GM19452 (cell line): Measurements from ENCODE around the gene PCDHA3.
"Not testable (repeated sequence)": the region's sequence is repeated elsewhere in the genome, so short reads cannot be mapped to it uniquely, and the experiment has no call there.

Experiments used
- ATAC-seq: cut with Tn5 transposase; IDR thresholded peaks from one replicate; pipeline ENCODE4 v1.9.1; 2021; ENCODE audit not compliant: unreplicated experiment

The PCDHA3 gene

DNA sequence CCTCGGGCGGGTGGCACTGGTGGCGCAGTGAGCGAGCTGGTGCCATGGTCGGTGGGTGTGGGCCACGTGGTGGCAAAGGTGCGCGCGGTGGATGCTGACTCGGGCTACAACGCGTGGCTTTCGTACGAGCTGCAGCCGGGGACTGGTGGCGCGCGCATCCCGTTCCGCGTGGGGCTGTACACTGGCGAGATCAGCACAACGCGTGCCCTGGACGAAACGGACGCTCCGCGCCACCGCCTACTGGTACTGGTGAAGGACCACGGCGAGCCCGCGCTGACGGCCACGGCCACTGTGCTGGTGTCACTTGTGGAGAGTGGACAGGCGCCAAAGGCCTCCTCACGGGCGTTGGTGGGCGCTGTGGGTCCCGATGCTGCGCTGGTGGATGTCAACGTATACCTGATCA lies 8.0 kb downstream of the PCDHA3 start:
- no peak for ATAC-seq

DNA sequence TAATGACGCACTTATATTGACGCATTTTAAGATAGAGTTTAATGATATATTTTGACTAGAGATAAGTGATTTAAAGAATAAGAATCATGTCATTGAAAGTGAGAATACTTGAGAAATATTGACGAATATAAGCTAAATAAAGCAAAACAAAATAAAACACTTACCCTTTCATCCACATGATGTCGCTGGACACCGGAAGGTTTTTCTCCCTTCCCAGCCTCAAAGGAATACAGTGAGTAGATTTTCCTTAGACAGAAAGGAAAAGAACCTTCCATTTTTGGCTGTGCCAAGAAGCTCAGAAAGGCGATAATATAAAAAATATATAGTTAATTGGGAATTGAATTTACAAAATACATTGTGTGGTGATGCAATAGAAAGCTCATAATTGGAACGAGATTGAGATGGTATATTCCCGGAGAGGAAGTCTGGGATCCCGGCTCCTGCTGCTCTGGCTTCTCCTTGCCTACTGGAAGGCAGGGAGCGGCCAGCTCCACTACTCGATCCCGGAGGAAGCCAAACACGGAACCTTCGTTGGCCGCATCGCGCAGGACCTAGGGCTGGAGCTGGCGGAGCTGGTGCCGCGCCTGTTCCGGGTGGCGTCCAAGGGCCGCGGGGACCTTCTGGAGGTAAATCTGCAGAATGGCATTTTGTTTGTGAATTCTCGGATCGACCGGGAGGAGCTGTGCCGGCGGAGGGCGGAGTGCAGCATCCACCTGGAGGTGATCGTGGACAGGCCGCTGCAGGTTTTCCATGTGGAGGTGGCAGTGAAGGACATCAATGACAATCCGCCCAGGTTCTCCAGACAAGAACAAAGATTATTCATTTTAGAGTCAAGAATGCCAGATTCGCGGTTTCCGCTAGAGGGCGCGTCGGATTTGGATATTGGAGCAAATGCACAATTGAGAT lies 20.8 kb downstream of the PCDHA3 start, which contains the start of gene PCDHA5:
PCDHA5 (plus strand) TSS at position 239 of the 906 bp plus-strand sequence.
- no peak for ATAC-seq

DNA sequence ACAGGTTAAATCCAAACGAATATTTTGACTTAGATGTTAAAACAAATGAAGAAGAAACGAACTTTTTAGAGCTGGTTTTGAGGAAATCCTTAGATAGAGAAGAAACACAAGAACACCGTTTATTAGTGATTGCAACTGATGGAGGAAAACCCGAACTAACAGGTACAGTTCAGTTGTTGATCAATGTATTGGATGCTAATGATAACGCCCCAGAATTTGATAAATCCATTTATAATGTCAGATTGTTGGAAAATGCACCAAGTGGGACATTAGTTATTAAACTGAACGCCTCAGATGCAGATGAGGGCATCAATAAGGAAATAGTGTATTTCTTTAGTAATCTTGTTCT lies 21.4 kb downstream of the PCDHA3 start:
- no peak for ATAC-seq

DNA sequence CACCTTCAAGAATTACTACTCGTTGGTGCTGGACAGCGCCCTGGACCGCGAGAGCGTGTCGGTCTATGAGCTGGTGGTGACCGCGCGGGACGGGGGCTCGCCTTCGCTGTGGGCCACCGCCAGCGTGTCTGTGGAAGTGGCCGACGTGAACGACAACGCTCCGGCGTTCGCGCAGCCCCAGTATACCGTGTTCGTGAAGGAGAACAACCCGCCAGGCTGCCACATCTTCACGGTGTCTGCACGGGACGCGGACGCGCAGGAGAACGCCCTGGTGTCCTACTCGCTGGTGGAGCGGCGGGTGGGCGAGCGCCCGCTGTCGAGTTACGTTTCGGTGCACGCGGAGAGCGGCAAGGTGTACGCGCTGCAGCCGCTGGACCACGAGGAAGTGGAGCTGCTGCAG lies 22.1 kb downstream of the PCDHA3 start:
- not testable (repeated sequence) for ATAC-seq

DNA sequence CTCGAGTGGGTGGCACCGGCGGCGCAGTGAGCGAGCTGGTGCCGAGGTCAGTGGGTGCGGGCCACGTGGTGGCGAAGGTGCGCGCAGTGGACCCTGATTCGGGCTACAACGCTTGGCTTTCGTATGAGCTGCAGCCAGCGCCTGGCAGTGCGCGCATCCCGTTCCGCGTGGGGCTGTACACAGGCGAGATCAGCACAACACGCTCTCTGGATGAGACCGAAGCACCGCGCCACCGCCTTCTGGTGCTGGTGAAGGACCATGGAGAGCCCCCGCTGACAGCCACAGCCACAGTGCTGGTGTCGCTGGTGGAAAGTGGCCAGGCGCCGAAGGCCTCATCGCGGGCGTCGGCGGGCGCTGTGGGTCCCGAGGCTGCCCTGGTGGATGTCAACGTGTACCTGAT lies 22.6 kb downstream of the PCDHA3 start:
- no peak for ATAC-seq

DNA sequence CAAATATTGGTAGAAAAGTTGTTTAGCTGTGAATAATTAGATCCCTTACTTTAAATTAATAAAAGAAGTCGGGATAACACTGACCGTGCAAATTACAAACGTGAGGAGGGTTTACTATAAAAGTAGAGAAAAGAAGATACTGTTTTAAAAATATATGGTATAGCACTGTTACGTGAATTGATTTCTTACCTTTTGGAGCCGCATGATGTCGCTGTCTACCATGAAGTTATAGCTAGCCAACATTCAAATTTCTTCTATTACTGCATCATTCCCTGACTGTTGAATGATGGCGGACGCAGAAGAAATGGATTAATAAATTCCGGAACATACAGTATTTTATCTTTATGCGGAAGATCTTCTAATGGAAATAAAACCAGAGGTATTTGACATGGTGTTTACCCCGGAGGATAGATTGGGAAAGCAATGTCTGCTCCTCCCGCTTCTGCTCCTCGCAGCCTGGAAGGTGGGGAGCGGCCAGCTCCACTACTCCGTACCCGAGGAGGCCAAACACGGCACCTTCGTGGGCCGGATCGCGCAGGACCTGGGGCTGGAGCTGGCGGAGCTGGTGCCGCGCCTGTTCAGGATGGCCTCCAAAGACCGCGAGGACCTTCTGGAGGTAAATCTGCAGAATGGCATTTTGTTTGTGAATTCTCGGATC lies 27.0 kb downstream of the PCDHA3 start, which contains the start of gene PCDHA6:
PCDHA6 (plus strand) TSS at position 257 of the 658 bp plus-strand sequence; CDS start at position 389, 132 bp downstream.
- ATAC-seq, result no peak

DNA sequence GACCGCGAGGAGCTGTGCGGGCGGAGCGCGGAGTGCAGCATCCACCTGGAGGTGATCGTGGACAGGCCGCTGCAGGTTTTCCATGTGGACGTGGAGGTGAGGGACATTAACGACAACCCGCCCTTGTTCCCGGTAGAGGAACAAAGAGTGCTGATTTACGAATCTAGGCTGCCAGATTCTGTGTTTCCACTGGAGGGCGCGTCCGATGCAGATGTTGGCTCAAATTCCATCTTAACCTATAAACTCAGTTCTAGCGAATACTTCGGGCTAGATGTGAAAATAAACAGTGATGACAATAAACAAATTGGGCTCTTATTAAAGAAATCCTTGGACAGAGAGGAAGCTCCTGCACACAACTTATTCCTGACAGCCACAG lies 27.5 kb downstream of the PCDHA3 start:
- ATAC-seq, result no peak

DNA sequence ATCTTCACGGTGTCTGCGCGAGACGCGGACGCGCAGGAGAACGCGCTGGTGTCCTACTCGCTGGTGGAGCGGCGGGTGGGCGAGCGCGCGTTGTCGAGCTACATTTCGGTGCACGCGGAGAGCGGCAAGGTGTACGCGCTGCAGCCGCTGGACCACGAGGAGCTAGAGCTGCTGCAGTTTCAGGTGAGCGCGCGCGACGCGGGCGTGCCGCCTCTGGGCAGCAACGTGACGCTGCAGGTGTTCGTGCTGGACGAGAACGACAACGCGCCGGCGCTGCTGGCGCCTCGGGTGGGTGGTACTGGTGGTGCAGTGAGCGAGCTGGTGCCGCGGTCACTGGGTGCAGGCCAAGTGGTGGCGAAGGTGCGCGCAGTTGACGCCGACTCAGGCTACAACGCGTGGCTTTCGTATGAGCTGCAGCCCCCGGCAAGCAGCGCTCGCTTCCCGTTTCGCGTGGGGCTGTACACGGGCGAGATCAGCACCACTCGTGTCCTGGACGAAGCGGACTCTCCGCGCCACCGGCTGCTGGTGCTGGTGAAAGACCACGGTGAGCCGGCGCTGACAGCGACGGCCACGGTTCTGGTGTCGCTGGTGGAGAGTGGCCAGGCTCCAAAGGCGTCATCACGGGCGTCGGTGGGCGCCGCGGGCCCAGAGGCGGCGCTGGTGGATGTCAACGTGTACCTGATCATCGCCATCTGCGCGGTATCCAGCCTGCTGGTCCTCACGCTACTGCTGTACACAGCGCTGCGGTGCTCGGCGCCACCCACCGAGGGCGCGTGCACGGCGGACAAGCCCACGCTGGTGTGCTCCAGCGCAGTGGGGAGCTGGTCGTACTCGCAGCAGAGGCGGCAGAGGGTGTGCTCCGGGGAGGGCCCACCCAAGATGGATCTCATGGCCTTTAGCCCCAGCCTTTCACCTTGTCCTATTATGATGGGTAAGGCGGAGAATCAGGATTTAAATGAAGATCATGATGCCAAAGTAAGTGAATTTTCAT lies 28.9 kb downstream of the PCDHA3 start:
- ATAC-seq, result not testable (repeated sequence)

DNA sequence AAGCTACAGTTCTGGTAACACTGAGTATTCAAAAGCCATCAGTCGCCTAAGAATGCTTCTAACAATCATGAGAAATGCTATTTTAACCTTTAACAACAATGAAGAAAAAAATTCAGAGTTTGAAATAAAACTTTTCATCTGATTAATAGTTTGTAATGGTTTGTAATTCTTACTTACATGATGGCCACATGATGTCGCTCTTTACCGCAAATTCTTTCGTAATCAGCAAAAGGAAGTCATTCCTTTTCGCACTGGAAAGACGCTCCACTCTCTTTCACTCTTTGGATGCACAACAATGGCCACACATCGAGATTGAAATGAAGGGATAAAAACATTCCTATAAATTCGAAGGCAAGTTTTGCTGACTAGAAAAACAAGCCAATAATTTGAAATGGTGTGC lies 33.1 kb downstream of the PCDHA3 start, which contains the start of gene PCDHA7:
PCDHA7 (plus strand) TSS at position 277 of the 400 bp plus-strand sequence; CDS start at position 392, 115 bp downstream.
- ATAC-seq, result no peak

DNA sequence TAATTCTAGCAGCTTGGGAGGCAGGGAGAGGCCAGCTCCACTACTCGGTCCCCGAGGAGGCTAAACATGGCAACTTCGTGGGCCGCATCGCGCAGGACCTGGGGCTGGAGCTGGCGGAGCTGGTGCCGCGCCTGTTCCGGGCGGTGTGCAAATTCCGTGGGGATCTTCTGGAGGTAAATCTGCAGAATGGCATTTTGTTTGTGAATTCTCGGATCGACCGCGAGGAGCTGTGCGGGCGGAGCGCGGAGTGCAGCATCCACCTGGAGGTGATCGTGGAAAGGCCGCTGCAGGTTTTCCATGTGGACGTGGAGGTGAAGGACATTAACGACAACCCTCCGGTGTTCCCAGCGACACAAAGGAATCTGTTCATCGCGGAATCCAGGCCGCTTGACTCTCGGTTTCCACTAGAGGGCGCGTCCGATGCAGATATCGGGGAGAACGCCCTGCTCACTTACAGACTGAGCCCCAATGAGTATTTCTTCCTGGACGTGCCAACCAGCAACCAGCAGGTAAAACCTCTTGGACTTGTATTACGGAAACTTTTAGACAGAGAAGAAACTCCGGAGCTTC lies 33.7 kb downstream of the PCDHA3 start:
- ATAC-seq, result not testable (repeated sequence)

DNA sequence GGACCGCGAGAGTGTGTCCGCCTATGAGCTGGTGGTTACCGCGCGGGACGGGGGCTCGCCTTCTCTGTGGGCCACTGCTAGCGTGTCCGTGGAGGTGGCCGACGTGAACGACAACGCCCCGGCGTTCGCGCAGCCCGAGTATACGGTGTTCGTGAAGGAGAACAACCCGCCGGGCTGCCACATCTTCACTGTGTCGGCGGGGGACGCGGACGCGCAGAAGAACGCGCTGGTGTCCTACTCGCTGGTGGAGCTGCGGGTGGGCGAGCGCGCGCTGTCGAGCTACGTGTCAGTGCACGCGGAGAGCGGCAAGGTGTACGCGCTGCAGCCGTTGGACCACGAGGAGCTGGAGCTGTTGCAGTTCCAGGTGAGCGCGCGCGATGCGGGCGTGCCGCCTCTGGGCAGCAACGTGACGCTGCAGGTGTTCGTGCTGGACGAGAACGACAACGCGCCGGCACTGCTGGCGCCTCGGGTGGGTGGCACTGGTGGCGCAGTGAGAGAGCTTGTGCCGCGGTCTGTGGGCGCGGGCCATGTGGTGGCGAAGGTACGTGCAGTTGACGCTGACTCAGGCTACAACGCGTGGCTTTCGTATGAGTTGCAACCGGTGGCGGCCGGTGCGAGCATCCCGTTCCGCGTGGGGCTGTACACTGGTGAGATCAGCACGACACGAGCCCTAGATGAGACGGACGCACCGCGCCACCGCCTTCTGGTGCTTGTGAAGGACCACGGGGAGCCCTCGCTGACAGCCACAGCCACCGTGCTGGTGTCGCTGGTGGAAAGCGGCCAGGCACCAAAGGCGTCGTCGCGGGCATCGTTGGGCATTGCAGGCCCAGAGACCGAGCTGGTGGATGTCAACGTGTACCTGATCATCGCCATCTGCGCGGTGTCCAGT lies 35.0 kb downstream of the PCDHA3 start:
- no peak for ATAC-seq

DNA sequence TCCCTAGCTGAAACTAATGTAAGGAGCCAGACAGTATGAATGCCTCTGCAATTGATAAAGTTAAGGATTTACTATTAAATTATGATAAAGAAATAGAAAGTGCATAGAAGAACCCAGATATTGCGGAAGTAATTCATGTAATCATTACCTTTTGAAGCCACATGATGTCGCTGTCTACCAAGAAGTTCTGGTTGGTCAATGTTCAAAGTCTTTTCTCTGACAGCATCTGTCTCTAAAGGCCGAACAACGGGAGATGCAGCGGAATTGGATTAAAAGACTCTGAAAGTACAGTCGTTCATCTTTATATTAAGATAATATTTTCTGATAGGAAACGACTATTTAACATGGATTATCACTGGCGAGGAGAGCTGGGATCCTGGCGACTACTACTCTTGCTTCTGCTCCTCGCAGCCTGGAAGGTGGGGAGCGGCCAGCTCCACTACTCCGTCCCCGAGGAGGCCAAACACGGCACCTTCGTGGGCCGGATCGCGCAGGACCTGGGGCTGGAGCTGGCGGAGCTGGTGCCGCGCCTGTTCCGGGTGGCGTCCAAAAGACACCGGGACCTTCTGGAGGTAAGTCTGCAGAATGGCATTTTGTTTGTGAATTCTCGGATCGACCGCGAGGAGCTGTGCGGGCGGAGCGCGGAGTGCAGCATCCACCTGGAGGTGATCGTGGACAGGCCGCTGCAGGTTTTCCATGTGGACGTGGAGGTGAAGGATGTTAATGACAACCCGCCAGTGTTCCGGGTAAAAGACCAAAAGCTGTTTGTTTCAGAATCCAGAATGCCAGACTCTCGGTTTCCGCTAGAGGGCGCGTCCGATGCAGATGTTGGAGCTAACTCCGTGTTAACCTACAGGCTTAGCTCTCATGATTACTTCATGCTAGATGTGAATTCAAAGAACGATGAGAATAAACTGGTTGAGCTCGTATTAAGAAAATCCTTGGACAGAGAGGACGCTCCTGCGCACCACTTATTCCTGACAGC lies 40.4 kb downstream of the PCDHA3 start, which contains the start of gene PCDHA8:
PCDHA8 (plus strand) TSS at position 210 of the 985 bp plus-strand sequence; CDS start at position 345, 135 bp downstream.
- no peak for ATAC-seq

DNA sequence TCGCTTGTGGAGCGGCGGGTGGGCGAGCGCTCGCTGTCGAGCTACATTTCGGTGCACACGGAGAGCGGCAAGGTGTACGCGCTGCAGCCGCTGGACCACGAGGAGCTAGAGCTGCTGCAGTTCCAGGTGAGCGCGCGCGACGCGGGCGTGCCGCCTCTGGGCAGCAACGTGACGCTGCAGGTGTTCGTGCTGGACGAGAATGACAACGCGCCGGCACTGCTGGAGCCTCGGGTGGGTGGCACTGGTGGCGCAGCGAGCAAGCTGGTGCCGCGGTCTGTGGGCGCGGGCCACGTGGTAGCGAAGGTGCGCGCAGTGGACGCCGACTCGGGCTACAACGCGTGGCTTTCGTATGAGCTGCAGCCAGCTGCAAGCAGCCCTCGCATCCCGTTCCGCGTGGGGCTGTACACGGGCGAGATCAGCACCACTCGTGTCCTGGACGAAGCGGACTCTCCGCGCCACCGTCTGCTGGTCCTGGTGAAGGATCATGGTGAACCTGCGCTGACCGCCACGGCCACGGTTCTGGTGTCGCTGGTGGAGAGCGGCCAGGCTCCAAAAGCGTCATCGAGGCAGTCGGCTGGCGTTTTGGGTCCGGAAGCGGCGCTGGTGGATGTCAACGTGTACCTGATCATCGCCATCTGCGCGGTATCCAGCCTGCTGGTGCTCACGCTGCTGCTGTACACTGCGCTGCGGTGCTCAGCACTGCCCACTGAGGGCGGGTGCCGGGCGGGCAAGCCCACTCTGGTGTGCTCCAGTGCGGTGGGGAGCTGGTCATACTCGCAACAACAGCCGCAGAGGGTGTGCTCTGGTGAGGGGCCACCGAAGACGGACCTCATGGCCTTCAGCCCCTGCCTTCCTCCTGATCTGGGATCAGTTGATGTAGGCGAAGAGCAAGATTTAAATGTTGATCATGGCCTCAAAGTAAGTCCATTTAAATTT lies 42.2 kb downstream of the PCDHA3 start:
- ATAC-seq, result no peak

DNA sequence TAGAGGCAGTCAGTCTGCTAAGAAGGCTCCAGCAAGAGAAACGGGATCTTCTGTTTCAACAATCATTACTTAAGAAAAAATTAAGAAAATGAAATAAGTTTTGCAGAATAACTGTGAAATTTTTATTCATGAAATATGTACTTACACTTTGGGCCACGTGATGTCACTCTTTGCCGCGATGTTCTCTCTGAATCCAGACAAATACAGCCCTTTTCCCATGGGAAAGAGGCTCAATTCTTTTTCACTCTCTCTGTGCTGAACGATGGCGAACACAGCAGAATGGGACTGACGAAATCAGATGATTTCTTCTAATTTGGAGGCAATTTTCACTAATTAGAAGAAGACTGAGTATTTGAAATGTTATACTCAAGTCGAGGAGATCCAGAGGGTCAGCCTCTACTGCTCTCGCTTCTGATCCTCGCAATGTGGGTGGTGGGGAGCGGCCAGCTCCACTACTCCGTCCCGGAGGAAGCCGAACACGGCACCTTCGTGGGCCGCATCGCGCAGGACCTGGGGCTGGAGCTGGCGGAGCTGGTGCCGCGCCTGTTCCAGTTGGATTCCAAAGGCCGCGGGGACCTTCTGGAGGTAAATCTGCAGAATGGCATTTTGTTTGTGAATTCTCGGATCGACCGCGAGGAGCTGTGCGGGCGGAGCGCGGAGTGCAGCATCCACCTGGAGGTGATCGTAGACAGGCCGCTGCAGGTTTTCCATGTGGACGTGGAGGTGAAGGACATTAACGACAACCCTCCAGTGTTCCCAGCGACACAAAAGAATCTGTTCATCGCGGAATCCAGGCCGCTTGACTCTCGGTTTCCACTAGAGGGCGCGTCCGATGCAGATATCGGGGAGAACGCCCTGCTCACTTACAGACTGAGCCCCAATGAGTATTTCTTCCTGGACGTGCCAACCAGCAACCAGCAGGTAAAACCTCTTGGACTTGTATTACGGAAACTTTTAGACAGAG lies 47.6 kb downstream of the PCDHA3 start, which contains the start of gene PCDHA9:
PCDHA9 (plus strand) TSS at position 244 of the 964 bp plus-strand sequence; CDS start at position 358, 114 bp downstream.
- ATAC-seq, result not testable (repeated sequence)

DNA sequence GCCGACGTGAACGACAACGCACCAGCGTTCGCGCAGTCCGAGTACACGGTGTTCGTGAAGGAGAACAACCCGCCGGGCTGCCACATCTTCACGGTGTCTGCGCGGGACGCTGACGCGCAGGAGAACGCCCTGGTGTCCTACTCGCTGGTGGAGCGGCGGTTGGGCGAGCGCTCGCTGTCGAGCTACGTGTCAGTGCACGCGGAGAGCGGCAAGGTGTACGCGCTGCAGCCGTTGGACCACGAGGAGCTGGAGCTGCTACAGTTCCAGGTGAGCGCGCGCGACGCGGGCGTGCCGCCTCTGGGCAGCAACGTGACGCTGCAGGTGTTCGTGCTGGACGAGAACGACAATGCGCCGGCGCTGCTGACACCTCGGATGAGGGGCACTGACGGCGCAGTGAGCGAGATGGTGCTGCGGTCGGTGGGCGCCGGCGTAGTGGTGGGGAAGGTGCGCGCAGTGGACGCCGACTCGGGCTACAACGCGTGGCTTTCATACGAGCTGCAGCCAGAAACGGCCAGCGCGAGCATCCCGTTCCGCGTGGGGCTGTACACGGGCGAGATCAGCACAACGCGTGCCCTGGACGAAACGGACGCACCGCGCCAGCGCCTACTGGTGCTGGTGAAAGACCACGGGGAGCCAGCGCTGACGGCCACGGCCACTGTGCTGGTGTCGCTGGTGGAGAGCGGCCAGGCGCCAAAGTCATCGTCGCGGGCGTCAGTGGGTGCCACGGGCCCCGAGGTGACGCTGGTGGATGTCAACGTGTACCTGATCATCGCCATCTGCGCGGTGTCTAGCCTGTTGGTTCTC lies 49.2 kb downstream of the PCDHA3 start:
- not testable (repeated sequence) for ATAC-seq
